Ishikawa (cell line): ENCODE data around the gene NPAS2.

Experiments used
- CEBPB ChIP-seq: IDR thresholded peaks from 2 replicates; pipeline ENCODE4 v1.6.1; 2012
- CREB1 ChIP-seq: IDR thresholded peaks from 2 replicates; pipeline ENCODE4 v1.6.1; 2012; ENCODE audit warnings: low read depth
- EGR1 ChIP-seq: IDR thresholded peaks from 2 replicates; pipeline ENCODE4 v1.6.1; 2012
- EP300 ChIP-seq: IDR thresholded peaks from 2 replicates; pipeline ENCODE4 v1.6.1; 2012; ENCODE audit warnings: borderline replicate concordance
- FOXM1 ChIP-seq: IDR thresholded peaks from 2 replicates; pipeline ENCODE4 v1.6.1; 2012; ENCODE audit warnings: low read depth, borderline replicate concordance
- MAX ChIP-seq: IDR thresholded peaks from 2 replicates; pipeline ENCODE4 v1.6.1; 2012
- NFIC ChIP-seq: IDR thresholded peaks from 2 replicates; pipeline ENCODE4 v1.6.1; 2012
- RAD21 ChIP-seq: IDR thresholded peaks from 2 replicates; pipeline ENCODE4 v1.6.1; 2012; ENCODE audit warnings: low read depth
- REST ChIP-seq: IDR thresholded peaks from 2 replicates; pipeline ENCODE4 v1.6.1; 2012; ENCODE audit warnings: low read depth, mild to moderate bottlenecking
- TAF1 ChIP-seq: IDR thresholded peaks from 2 replicates; pipeline ENCODE4 v1.6.1; 2012; ENCODE audit warnings: low read depth, mild to moderate bottlenecking
- TCF12 ChIP-seq: IDR thresholded peaks from 2 replicates; pipeline ENCODE4 v1.6.1; 2012; ENCODE audit warnings: low read depth
- TEAD4 ChIP-seq: IDR thresholded peaks from 2 replicates; pipeline ENCODE4 v1.6.1; 2012
- USF1 ChIP-seq: IDR thresholded peaks from 2 replicates; pipeline ENCODE4 v1.6.1; 2012
- YY1 ChIP-seq: IDR thresholded peaks from 2 replicates; pipeline ENCODE4 v1.6.1; 2012; ENCODE audit warnings: low read depth
- ZBTB7A ChIP-seq: IDR thresholded peaks from 2 replicates; pipeline ENCODE4 v1.6.1; 2012; ENCODE audit warnings: low read depth

NPAS2 gene

GRCh38 chr2:100820523-100821254 is 750 bp downstream of the NPAS2 start:
- 0 out of 2 replicates have a peak, but pooled peaks have one; percentile 45 for TF ChIP-seq ZBTB7A
- no peak for TF ChIP-seq CREB1
- no peak for TF ChIP-seq REST
- TF ChIP-seq EGR1: peak; percentile 52

- TF ChIP-seq ZBTB7A: no peak
- no peak for TF ChIP-seq TCF12
Observed at GRCh38 chr2:100821255-100821910, 1.4 kb downstream of the NPAS2 start.

GRCh38 chr2:100821911-100822265 is 1.9 kb downstream of the NPAS2 start:
- TF ChIP-seq FOXM1 (no peak), ZBTB7A (no peak), TCF12 (no peak), TAF1 (no peak)

GRCh38 chr2:100822587-100823248 is 2.8 kb downstream of the NPAS2 start:
- TF ChIP-seq REST (no peak), ZBTB7A (no peak), YY1 (no peak)

GRCh38 chr2:100823665-100824438 is 3.9 kb downstream of the NPAS2 start:
- TF ChIP-seq TAF1 (no peak), REST (no peak), FOXM1 (no peak), RAD21 (no peak), NFIC (no peak), ZBTB7A (no peak), MAX (no peak), USF1 (no peak), EP300 (no peak), YY1 (no peak), CREB1 (no peak), TEAD4 (no peak), EGR1 (no peak), TCF12 (no peak), CEBPB (no peak)
